HFF-Myc (cell line): ENCODE measurements around the gene AFM.

ENCODE experiments used
- DNase-seq: peaks from one replicate; pipeline ENCODE4 v3.0.0-alpha.2; 2011; ENCODE audit warnings: low read depth; ENCODE audit errors: extremely low read depth
- H3K4me3 ChIP-seq: replicated peaks from 2 replicates; pipeline ENCODE4 v1.5.1; 2011; ENCODE audit warnings: low read depth, mild to moderate bottlenecking, control low read depth, low read length
- CTCF ChIP-seq: IDR thresholded peaks from 2 replicates; pipeline ENCODE4 v1.5.1; 2012; ENCODE audit warnings: mild to moderate bottlenecking, low read depth, low read length, control low read depth; ENCODE audit errors: missing control alignments

AFM gene

GRCh38 chr4:73481358-73481757 lies at the start of gene AFM:
Gene AFM, plus strand, starts transcription at chr4:73481745. Its CDS starts 31 bp downstream, at chr4:73481776.
- DNase-seq, result no peak

GRCh38 chr4:73431813-73432168 lies 49.8 kb upstream of the AFM start:
- DNase-seq, result no peak
- TF ChIP-seq CTCF, result no peak
- H3K4me3 ChIP-seq, result no peak overlapping the region

More at GRCh38 chr4:73481358-73481757, at the start of gene AFM:
- no peak within 1 kb of the TSS for H3K4me3 ChIP-seq
- TF ChIP-seq CTCF, result no peak

GRCh38 chr4:73432169-73433000 lies 49.2 kb upstream of the AFM start:
- DNase-seq, result no peak
- H3K4me3 ChIP-seq, result no peak overlapping the region
- TF ChIP-seq CTCF, result no peak

- H3K4me3 ChIP-seq, result no peak overlapping the region
- no peak for DNase-seq
- no peak for TF ChIP-seq CTCF
Measured at GRCh38 chr4:73433140-73433539, 48.4 kb upstream of the AFM start.

GRCh38 chr4:73434311-73434710 lies 47.2 kb upstream of the AFM start:
- TF ChIP-seq CTCF, result peak; percentile 44
- no peak for DNase-seq
- H3K4me3 ChIP-seq, result no peak overlapping the region

- DNase-seq, result no peak
- H3K4me3 ChIP-seq, result no peak within 1 kb of the TSS
- no peak for TF ChIP-seq CTCF
Measured at GRCh38 chr4:73435984-73436383, 45.6 kb upstream of the AFM start, which contains the start of gene AFP. Gene AFP, plus strand, starts transcription at chr4:73436221. Its CDS starts 42 bp downstream, at chr4:73436263.
